ENCODE results near the gene ZNRF2.
"Not testable (repeated sequence)": the region's sequence is repeated elsewhere in the genome, so short reads cannot be mapped to it uniquely, and the experiment has no call there.

The ZNRF2 gene

GRCh38 chr7:30365621-30366020 is 81.2 kb downstream of the ZNRF2 start:
- no peak for DNase-seq

- DNase-seq, result no peak
Observed at GRCh38 chr7:30366606-30367005, 82.2 kb downstream of the ZNRF2 start.

GRCh38 chr7:30367561-30367960 is 83.2 kb downstream of the ZNRF2 start:
- DNase-seq, result no peak

- DNase-seq, result no peak
Observed at GRCh38 chr7:30369879-30370278, 85.5 kb downstream of the ZNRF2 start.

- DNase-seq, result no peak
Observed at GRCh38 chr7:30371321-30371720, 86.9 kb downstream of the ZNRF2 start.

GRCh38 chr7:30378275-30378674 is 93.9 kb downstream of the ZNRF2 start:
- DNase-seq, result no peak

- DNase-seq, result no peak
Observed at GRCh38 chr7:30379131-30379530, 94.7 kb downstream of the ZNRF2 start.

- DNase-seq, result no peak
Observed at GRCh38 chr7:30379741-30380140, 95.3 kb downstream of the ZNRF2 start.

GRCh38 chr7:30380294-30380693 is 95.9 kb downstream of the ZNRF2 start:
- DNase-seq, result no peak

- DNase-seq, result not testable (repeated sequence)
Observed at GRCh38 chr7:30380824-30381223, 96.4 kb downstream of the ZNRF2 start.

GRCh38 chr7:30382607-30383006 is 98.2 kb downstream of the ZNRF2 start:
- DNase-seq, result no peak

GRCh38 chr7:30389791-30390190 is 105.4 kb downstream of the ZNRF2 start:
- no peak for DNase-seq

GRCh38 chr7:30390736-30391636 is 106.6 kb downstream of the ZNRF2 start:
- DNase-seq, result peak; percentile 28

GRCh38 chr7:30391806-30392205 is 107.4 kb downstream of the ZNRF2 start:
- no peak for DNase-seq

- DNase-seq, result no peak
Observed at GRCh38 chr7:30395676-30396075, 111.3 kb downstream of the ZNRF2 start.

- DNase-seq, result no peak
Observed at GRCh38 chr7:30396389-30396788, 112.0 kb downstream of the ZNRF2 start.

- DNase-seq, result peak; percentile 27
Observed at GRCh38 chr7:30403477-30403876, 119.1 kb downstream of the ZNRF2 start.

- DNase-seq, result no peak
Observed at GRCh38 chr7:30405179-30405578, 120.8 kb downstream of the ZNRF2 start.

GRCh38 chr7:30406664-30407425 is 122.4 kb downstream of the ZNRF2 start:
- DNase-seq, result no peak

- no peak for DNase-seq
Observed at GRCh38 chr7:30411173-30411572, 126.8 kb downstream of the ZNRF2 start.

- DNase-seq, result no peak
Observed at GRCh38 chr7:30411897-30412296, 127.5 kb downstream of the ZNRF2 start.

- no peak for DNase-seq
Observed at GRCh38 chr7:30412782-30413504, 128.5 kb downstream of the ZNRF2 start.

GRCh38 chr7:30413864-30414263 is 129.5 kb downstream of the ZNRF2 start:
- no peak for DNase-seq
